OCI-LY7 (cell line): ENCODE measurements around the gene TMEM269.

ENCODE experiments used
- CTCF ChIP-seq: fragments of 200-600 bp; sonication (generic); conservative IDR thresholded peaks from 2 replicates; pipeline ENCODE4 v1.5.1; 2014; ENCODE audit warnings: mild to moderate bottlenecking, antibody characterized with exemption, low read length, moderate library complexity, mixed read lengths
- EZH2phosphoT487 ChIP-seq: fragments of 200-600 bp; sonication (generic); IDR thresholded peaks from 2 replicates; pipeline ENCODE4 v1.6.1; 2018; ENCODE audit warnings: low read depth, borderline replicate concordance, mild to moderate bottlenecking, mixed run types, antibody characterized with exemption, low read length, moderate library complexity, mixed read lengths

GRCh38 chr1:42765269-42765668, 19.5 kb upstream of the TMEM269 start:
- TF ChIP-seq CTCF (no peak), EZH2phosphoT487 (no peak)
